ENCODE data around the gene PPP1R9B.
A peak's percentile ranks its signal among the peaks of the same experiment; 100 is the strongest.

The PPP1R9B gene

GRCh38 chr17:50141026-50141744, 9.3 kb downstream of the PPP1R9B start:
- DNase-seq = no peak

- peak; percentile 77 for DNase-seq
These were observed 10.3 kb downstream of the PPP1R9B start for GRCh38 chr17:50139950-50140885.

GRCh38 chr17:50139185-50139783, 11.2 kb downstream of the PPP1R9B start:
- DNase-seq = no peak

GRCh38 chr17:50137042-50137441, 13.4 kb downstream of the PPP1R9B start:
- no peak for DNase-seq

- no peak for DNase-seq
These were observed 14.3 kb downstream of the PPP1R9B start for GRCh38 chr17:50136096-50136687.

- DNase-seq = no peak
These were observed 15.0 kb downstream of the PPP1R9B start for GRCh38 chr17:50135316-50136095.

- peak; percentile 50 for DNase-seq
These were observed 16.0 kb downstream of the PPP1R9B start for GRCh38 chr17:50134206-50135110.

GRCh38 chr17:50133769-50134099, 16.7 kb downstream of the PPP1R9B start:
- DNase-seq = no peak

GRCh38 chr17:50133028-50133768, 17.3 kb downstream of the PPP1R9B start:
- DNase-seq = peak; percentile 76

GRCh38 chr17:50132104-50132794, 18.2 kb downstream of the PPP1R9B start:
- no peak for DNase-seq

- DNase-seq = no peak
These were observed 19.7 kb downstream of the PPP1R9B start for GRCh38 chr17:50130559-50131305.

- peak; percentile 53 for DNase-seq
These were observed 20.5 kb downstream of the PPP1R9B start, which contains the start of gene SAMD14 for GRCh38 chr17:50129728-50130558. TSS of gene SAMD14 (minus strand) at chr17:50130160. CDS start at chr17:50124959, 5,201 bp downstream.

- no peak for DNase-seq
These were observed 21.1 kb downstream of the PPP1R9B start for GRCh38 chr17:50129353-50129727.

GRCh38 chr17:50128441-50129352, 21.8 kb downstream of the PPP1R9B start:
- DNase-seq = no peak

- no peak for DNase-seq
These were observed 22.6 kb downstream of the PPP1R9B start for GRCh38 chr17:50127697-50128361.

- DNase-seq = no peak
These were observed 25.0 kb downstream of the PPP1R9B start for GRCh38 chr17:50125420-50125997.
